HEK293 (cell line): ENCODE measurements around the gene VDAC1.

Source experiments
- ATF2 ChIP-seq: fragments of 450-650 bp; formaldehyde crosslinking; IDR thresholded peaks from 2 replicates; pipeline ENCODE4 v1.5.1; 2016; ENCODE audit warnings: missing biosample characterization, missing genetic modification characterization, low read depth
- CTCF ChIP-seq: fragments of 450-650 bp; formaldehyde crosslinking; IDR thresholded peaks from 2 replicates; pipeline ENCODE4 v1.5.1; 2016; ENCODE audit warnings: missing biosample characterization, missing genetic modification characterization
- KLF7 ChIP-seq: fragments of 450-650 bp; formaldehyde crosslinking; IDR thresholded peaks from 2 replicates; pipeline ENCODE4 v1.5.1; 2016; ENCODE audit warnings: missing biosample characterization, missing genetic modification characterization, borderline replicate concordance
- PBX3 ChIP-seq: sonication (generic); formaldehyde crosslinking; IDR thresholded peaks from 2 replicates; pipeline ENCODE4 v1.8.1; 2022; ENCODE audit warnings: mild to moderate bottlenecking, moderate library complexity, missing genetic modification reagents
- PRDM1 ChIP-seq: fragments of 450-650 bp; formaldehyde crosslinking; IDR thresholded peaks from 2 replicates; pipeline ENCODE4; 2016; ENCODE audit warnings: missing biosample characterization, missing genetic modification characterization
- TSHZ1 ChIP-seq: fragments of 450-650 bp; formaldehyde crosslinking; IDR thresholded peaks from 2 replicates; pipeline ENCODE4 v1.5.1; 2016; ENCODE audit warnings: missing biosample characterization, missing genetic modification characterization, borderline replicate concordance
- ZNF133 ChIP-seq: fragments of 450-650 bp; formaldehyde crosslinking; IDR thresholded peaks from 2 replicates; pipeline ENCODE4 v1.5.1; 2016; ENCODE audit warnings: missing biosample characterization, missing genetic modification characterization
- ZNF138 ChIP-seq: fragments of 450-650 bp; formaldehyde crosslinking; IDR thresholded peaks from 2 replicates; pipeline ENCODE4 v1.5.1; 2016; ENCODE audit warnings: missing biosample characterization, missing genetic modification characterization, borderline replicate concordance
- ZNF140 ChIP-seq: fragments of 450-650 bp; formaldehyde crosslinking; IDR thresholded peaks from 2 replicates; pipeline ENCODE4 v1.5.1; 2016; ENCODE audit warnings: missing biosample characterization, missing genetic modification characterization
- ZNF175 ChIP-seq: fragments of 450-650 bp; formaldehyde crosslinking; IDR thresholded peaks from 2 replicates; pipeline ENCODE4 v1.5.1; 2016; ENCODE audit warnings: missing biosample characterization, missing genetic modification characterization
- ZNF274 ChIP-seq, 2 experiments: fragments of 200-500 bp in 1 of 2; fragments of 450-650 bp in 1 of 2; sonication (Bioruptor generic) in 1 of 2; formaldehyde crosslinking in 1 of 2; IDR thresholded peaks; 2 replicates each; pipeline versions ENCODE4 v1.5.1 to v1.6.1; 2014 to 2016; ENCODE audit warnings: borderline replicate concordance in 1 of 2, inconsistent platforms in 1 of 2, low read length in 1 of 2, missing biosample characterization in 1 of 2, missing genetic modification characterization in 1 of 2
- ZNF549 ChIP-seq: fragments of 450-650 bp; IDR thresholded peaks from 2 replicates; pipeline ENCODE4 v1.5.1; 2018; ENCODE audit warnings: missing biosample characterization, missing genetic modification characterization, mild to moderate bottlenecking, inconsistent platforms, moderate library complexity
- ZNF747 ChIP-seq: fragments of 450-650 bp; formaldehyde crosslinking; IDR thresholded peaks from 2 replicates; pipeline ENCODE4 v1.5.1; 2016; ENCODE audit warnings: missing biosample characterization, missing genetic modification characterization
- ZNF776 ChIP-seq: fragments of 450-650 bp; formaldehyde crosslinking; IDR thresholded peaks from 2 replicates; pipeline ENCODE4 v1.5.0; 2017; ENCODE audit warnings: missing biosample characterization, missing genetic modification characterization, borderline replicate concordance

GRCh38 chr5:133926489-133927299 is 78.1 kb downstream of the VDAC1 start:
- TF ChIP-seq CTCF (no peak), ZNF274 (IDR thresholded peaks at IDR 0.05; ENCODE audit: low read length) (no peak), ZNF274 (tag by site-specific recombination; IDR thresholded peaks at IDR 0.05; ENCODE audit: borderline replicate concordance) (no peak), TSHZ1 (tag by site-specific recombination) (no peak), PBX3 (CRISPR knock-in tag) (no peak), ZNF133 (no peak), ZNF175 (tag by site-specific recombination) (no peak), ZNF140 (tag by site-specific recombination) (no peak), ATF2 (tag by site-specific recombination) (no peak), PRDM1 (no peak), ZNF776 (no peak), ZNF138 (tag by site-specific recombination) (no peak), KLF7 (tag by site-specific recombination) (no peak), ZNF549 (no peak), ZNF747 (tag by site-specific recombination) (no peak)
